HepG2 (cell line): Measurements from ENCODE around the gene NMT2. TPM values are rescaled to one million over a fixed set of nuclear protein-coding genes. Genes with fewer than 3 reads are reported as not detected.

Experiments
- ARHGAP35 ChIP-seq: sonication (generic); formaldehyde crosslinking; IDR thresholded peaks from 2 replicates; pipeline ENCODE4 v1.9.0; 2022; ENCODE audit warnings: mild to moderate bottlenecking, inconsistent platforms, moderate library complexity, missing genetic modification reagents, borderline replicate concordance
- CCAR2 ChIP-seq: fragments of 200-400 bp; formaldehyde crosslinking; optimal IDR thresholded peaks from 2 replicates; pipeline ENCODE3; 2018; ENCODE audit warnings: low read depth, mild to moderate bottlenecking, low read length, moderate library complexity
- CREM ChIP-seq, 2 experiments: sonication (generic) in 1 of 2; formaldehyde crosslinking in 1 of 2; IDR thresholded peaks; 2 replicates each; pipeline versions ENCODE4 v1.4.0 to v1.6.1; 2016 to 2020; ENCODE audit warnings: antibody characterized with exemption in 1 of 2, mild to moderate bottlenecking in 1 of 2, missing genetic modification reagents in 1 of 2
- FUBP1 ChIP-seq: sonication (generic); formaldehyde crosslinking; IDR thresholded peaks from 2 replicates; pipeline ENCODE4 v1.5.1; 2020; ENCODE audit warnings: missing genetic modification reagents, mild to moderate bottlenecking, borderline replicate concordance
- MAZ ChIP-seq, 2 experiments: sonication (generic) in 1 of 2; formaldehyde crosslinking in 1 of 2; IDR thresholded peaks; 2 replicates each; pipeline versions ENCODE4 v1.5.0 to v1.6.1; 2012 to 2020; ENCODE audit warnings: low read depth in 2 of 2, mild to moderate bottlenecking in 2 of 2, borderline replicate concordance in 1 of 2, improper control_type of control experiment in 1 of 2, low read length in 1 of 2, missing genetic modification reagents in 1 of 2, moderate library complexity in 1 of 2
- POLR2A ChIP-seq, 2 experiments: IDR thresholded peaks; 2 replicates each; pipeline ENCODE4 v1.6.1; 2011; ENCODE audit warnings: low read depth in 2 of 2, low read length in 2 of 2, mild to moderate bottlenecking in 1 of 2, moderate library complexity in 1 of 2; ENCODE audit not compliant: insufficient read depth in 1 of 2
- RCOR2 ChIP-seq: IDR thresholded peaks from 2 replicates; pipeline ENCODE4 v1.6.1; 2016; ENCODE audit warnings: missing biosample characterization, missing genetic modification reagents
- REST ChIP-seq, 2 experiments: IDR thresholded peaks; 2 replicates each; pipeline ENCODE4 v1.6.1; 2011 to 2012; ENCODE audit warnings: low read length in 2 of 2, borderline replicate concordance in 1 of 2, low read depth in 1 of 2, mild to moderate bottlenecking in 1 of 2, moderate library complexity in 1 of 2
- SNAPC4 ChIP-seq: sonication (generic); formaldehyde crosslinking; IDR thresholded peaks from 2 replicates; pipeline ENCODE4 v1.4.0; 2020; ENCODE audit warnings: mild to moderate bottlenecking, missing genetic modification reagents
- ZNF256 ChIP-seq: sonication (generic); formaldehyde crosslinking; conservative IDR thresholded peaks from 2 replicates; pipeline ENCODE4 v1.4.0; 2020; ENCODE audit warnings: missing genetic modification reagents
- ZNF333 ChIP-seq: sonication (generic); formaldehyde crosslinking; IDR thresholded peaks from 2 replicates; pipeline ENCODE4 v1.4.0; 2020; ENCODE audit warnings: mild to moderate bottlenecking, missing genetic modification reagents, borderline replicate concordance
- polyA plus RNA-seq, 8 experiments: library from polyadenylated mRNA; depleted of rRNA in 3 of 8; stranded (reverse) in 7 of 8; unstranded in 1 of 8; fragments of >200 nt; fragmentation: Illumina TruSeq in 4 of 8; extraction: Trizol in 4 of 8; gene quantifications; 2 replicates each; pipeline versions ENCODE4 v1.2.1 to v1.2.3, GENCODE V29; 2011 to 2016; ENCODE audit warnings: low read depth in 4 of 8, missing spikeins in 1 of 8, mixed read lengths in 1 of 8; ENCODE audit not compliant: insufficient read depth in 1 of 8
- total RNA-seq, 5 experiments: library from RNA; depleted of rRNA; stranded (reverse); fragments of >200 nt; fragmentation: Illumina TruSeq; extraction: Trizol; gene quantifications; 2 replicates each; pipeline ENCODE4 v1.2.3, GENCODE V29; 2016; ENCODE audit warnings: low read depth in 1 of 5
- TF ChIP-seq, protein P1 (sequence below): sonication (generic); formaldehyde crosslinking; IDR thresholded peaks from 2 replicates; pipeline ENCODE4 v1.5.1; 2020; ENCODE audit warnings: missing genetic modification reagents, mild to moderate bottlenecking, borderline replicate concordance
- TF ChIP-seq, protein P2 (sequence below): sonication (generic); formaldehyde crosslinking; IDR thresholded peaks from 2 replicates; pipeline ENCODE4 v1.4.0; 2020; ENCODE audit warnings: missing genetic modification reagents, low read depth, mild to moderate bottlenecking, borderline replicate concordance

NMT2 gene
- total and polyA plus RNA-seq, 2 of the 13 experiments (the other 11 are each of a cell fraction or from before 2014, with no cell fraction given) = 10.1 to 23.8 TPM

- TF ChIP-seq, protein P1, sequence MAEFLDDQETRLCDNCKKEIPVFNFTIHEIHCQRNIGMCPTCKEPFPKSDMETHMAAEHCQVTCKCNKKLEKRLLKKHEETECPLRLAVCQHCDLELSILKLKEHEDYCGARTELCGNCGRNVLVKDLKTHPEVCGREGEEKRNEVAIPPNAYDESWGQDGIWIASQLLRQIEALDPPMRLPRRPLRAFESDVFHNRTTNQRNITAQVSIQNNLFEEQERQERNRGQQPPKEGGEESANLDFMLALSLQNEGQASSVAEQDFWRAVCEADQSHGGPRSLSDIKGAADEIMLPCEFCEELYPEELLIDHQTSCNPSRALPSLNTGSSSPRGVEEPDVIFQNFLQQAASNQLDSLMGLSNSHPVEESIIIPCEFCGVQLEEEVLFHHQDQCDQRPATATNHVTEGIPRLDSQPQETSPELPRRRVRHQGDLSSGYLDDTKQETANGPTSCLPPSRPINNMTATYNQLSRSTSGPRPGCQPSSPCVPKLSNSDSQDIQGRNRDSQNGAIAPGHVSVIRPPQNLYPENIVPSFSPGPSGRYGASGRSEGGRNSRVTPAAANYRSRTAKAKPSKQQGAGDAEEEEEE (CRISPR knock-in tag) = no peak
- TF ChIP-seq ZNF333 (CRISPR knock-in tag) = no peak; the same call in 1 of the 2 replicates
- no peak for TF ChIP-seq FUBP1 (CRISPR knock-in tag)
- TF ChIP-seq MAZ (IDR thresholded peaks at IDR 0.05; ENCODE audit: borderline replicate concordance, low read depth, low read length) = peak; percentile 72
- TF ChIP-seq MAZ (CRISPR knock-in tag; IDR thresholded peaks at IDR 0.05; ENCODE audit: low read depth) = peak; percentile 57
- no peak for TF ChIP-seq ARHGAP35 (CRISPR knock-in tag)
- no peak for TF ChIP-seq SNAPC4 (CRISPR knock-in tag)
- TF ChIP-seq, protein P2, sequence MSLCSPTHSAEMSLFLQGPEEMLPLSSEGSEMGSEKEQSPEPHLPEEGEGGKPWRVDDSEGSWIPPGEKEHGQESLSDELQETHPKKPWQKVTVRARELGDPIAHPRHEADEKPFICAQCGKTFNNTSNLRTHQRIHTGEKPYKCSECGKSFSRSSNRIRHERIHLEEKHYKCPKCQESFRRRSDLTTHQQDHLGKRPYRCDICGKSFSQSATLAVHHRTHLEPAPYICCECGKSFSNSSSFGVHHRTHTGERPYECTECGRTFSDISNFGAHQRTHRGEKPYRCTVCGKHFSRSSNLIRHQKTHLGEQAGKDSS (CRISPR knock-in tag) = peak; percentile 41; the same call in 1 of the 2 replicates
- no peak for TF ChIP-seq RCOR2
- peak; percentile 84 to 93 for TF ChIP-seq POLR2A (IDR thresholded peaks at IDR 0.05; ENCODE audit: insufficient read depth in 1 of 2, low read depth in 2 of 2, low read length in 2 of 2)
- TF ChIP-seq REST (IDR thresholded peaks at IDR 0.05; ENCODE audit: borderline replicate concordance in 1 of 2, low read depth in 1 of 2, low read length in 2 of 2) = peak in 1 of 2 experiments; percentile 40; a peak in 1 of 4 replicates
- no peak for TF ChIP-seq CCAR2
- peak; percentile 29; the same call in 1 of the 2 replicates for TF ChIP-seq ZNF256 (CRISPR knock-in tag)
- no peak for TF ChIP-seq CREM (IDR thresholded peaks at IDR 0.05)
- no peak for TF ChIP-seq CREM (CRISPR knock-in tag; IDR thresholded peaks at IDR 0.05)
Measured at GRCh38 chr10:15168291-15168785, at the start of gene NMT2 (continued).
